Epithelial cell of proximal tubule (primary cell): ENCODE data around the gene OR5D14. TPM values are rescaled to one million over a fixed set of nuclear protein-coding genes. Genes with fewer than 3 reads are reported as not detected.

Source experiments
- DNase-seq: peaks from one replicate; pipeline ENCODE4 v3.0.0-alpha.2; 2011; ENCODE audit warnings: low read depth
- H3K4me3 ChIP-seq: 2 replicates; pipeline ENCODE4 v1.5.1; 2011; ENCODE audit warnings: low read depth, mild to moderate bottlenecking, low read length
- total RNA-seq: library from RNA; depleted of rRNA; stranded (reverse); fragments of >200 nt; gene quantifications from 2 replicates; pipeline ENCODE4 v1.2.3, GENCODE V29; 2015
- TF ChIP-seq, protein P1 (sequence below): conservative IDR thresholded peaks from 2 replicates; pipeline ENCODE4 v1.5.1; 2012; ENCODE audit warnings: low read depth, mild to moderate bottlenecking, low read length

Gene OR5D14
- total RNA-seq = not detected in 2 replicates

DNA sequence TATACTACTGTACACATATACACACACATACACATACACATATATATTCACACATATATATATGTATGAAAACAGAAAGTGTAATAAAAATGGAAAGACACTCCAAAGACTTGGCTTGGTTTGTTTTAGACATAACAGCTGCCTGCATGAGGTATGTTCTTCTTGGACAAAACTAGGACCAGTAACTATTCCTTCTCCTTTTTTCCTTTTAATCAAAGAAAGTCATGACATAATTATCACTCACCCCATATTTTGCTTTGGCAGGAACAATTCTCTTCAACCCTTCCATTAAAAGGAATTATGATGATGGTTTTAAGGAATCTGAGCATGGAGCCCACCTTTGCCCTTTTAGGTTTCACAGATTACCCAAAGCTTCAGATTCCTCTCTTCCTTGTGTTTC is at the start of gene OR5D14:
Gene OR5D14 (plus strand): TSS at position 301 of the 400 bp plus-strand sequence. CDS start 0 bp downstream, at position 301.
- DNase-seq = no peak
- no peak within 1 kb of the TSS for H3K4me3 ChIP-seq
- TF ChIP-seq, protein P1, sequence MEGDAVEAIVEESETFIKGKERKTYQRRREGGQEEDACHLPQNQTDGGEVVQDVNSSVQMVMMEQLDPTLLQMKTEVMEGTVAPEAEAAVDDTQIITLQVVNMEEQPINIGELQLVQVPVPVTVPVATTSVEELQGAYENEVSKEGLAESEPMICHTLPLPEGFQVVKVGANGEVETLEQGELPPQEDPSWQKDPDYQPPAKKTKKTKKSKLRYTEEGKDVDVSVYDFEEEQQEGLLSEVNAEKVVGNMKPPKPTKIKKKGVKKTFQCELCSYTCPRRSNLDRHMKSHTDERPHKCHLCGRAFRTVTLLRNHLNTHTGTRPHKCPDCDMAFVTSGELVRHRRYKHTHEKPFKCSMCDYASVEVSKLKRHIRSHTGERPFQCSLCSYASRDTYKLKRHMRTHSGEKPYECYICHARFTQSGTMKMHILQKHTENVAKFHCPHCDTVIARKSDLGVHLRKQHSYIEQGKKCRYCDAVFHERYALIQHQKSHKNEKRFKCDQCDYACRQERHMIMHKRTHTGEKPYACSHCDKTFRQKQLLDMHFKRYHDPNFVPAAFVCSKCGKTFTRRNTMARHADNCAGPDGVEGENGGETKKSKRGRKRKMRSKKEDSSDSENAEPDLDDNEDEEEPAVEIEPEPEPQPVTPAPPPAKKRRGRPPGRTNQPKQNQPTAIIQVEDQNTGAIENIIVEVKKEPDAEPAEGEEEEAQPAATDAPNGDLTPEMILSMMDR = no peak

DNA sequence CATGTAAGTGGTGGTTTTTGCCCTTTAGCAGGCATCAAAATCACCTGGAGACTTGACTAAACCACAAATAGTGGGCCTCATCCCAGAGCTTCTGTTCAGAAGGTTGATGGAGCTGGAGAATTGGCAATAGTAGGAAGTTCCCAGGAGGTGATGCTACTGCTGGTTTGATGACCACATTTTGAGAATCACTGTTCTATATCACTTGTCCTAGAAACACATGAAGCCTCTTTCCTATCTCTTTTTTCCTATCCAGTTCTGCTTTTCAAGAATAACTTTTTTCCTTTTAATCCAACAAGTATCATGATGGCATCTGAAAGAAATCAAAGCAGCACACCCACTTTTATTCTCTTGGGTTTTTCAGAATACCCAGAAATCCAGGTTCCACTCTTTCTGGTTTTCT is 22.2 kb upstream of the OR5D14 start, which contains the start of gene OR5D13:
Gene OR5D13 (plus strand): TSS at position 301 of the 400 bp plus-strand sequence. CDS start 0 bp downstream, at position 301.
- H3K4me3 ChIP-seq = no peak within 1 kb of the TSS
- no peak for DNase-seq
- TF ChIP-seq, protein P1 = no peak

DNA sequence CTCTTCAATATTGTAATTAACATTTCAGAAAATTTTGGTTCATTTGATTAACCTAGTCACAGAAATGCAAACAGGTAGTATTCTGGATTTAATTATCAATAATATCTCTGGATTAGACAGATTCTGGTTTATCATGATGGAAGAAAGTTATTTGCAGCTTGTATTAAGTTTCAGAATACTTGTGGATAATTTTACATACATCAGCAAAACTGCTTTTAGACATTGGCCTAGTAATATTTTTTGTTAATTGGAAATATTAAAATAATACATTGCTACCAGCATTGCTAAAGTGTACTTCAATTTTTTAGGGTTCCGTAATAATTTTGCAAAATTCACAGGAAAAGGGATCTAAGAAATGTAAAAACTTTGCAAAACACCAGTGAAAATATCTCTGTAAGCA is 3.8 kb upstream of the OR5D14 start:
- no peak overlapping the region for H3K4me3 ChIP-seq
- TF ChIP-seq, protein P1 = no peak
- no peak for DNase-seq

DNA sequence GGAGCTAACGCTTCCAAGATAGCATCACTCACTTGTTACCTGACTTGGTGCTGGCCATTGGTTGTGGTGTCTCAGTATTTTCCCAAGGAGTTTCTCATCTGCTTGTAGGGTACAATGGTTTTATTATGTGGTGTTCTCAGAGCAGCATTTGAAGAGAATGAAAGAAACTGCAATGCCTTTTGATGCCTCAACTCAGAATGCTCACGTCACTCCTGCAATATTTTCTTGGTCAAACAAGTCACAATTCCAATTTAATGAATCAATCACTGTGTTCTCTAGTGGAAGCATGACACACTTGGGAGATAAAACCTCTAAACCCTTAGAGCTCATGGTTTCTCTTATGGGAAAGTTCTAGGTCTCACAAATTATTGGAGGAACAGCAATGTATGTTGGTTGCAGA is 2.0 kb upstream of the OR5D14 start:
- no peak overlapping the region for H3K4me3 ChIP-seq
- no peak for DNase-seq
- TF ChIP-seq, protein P1 = no peak

DNA sequence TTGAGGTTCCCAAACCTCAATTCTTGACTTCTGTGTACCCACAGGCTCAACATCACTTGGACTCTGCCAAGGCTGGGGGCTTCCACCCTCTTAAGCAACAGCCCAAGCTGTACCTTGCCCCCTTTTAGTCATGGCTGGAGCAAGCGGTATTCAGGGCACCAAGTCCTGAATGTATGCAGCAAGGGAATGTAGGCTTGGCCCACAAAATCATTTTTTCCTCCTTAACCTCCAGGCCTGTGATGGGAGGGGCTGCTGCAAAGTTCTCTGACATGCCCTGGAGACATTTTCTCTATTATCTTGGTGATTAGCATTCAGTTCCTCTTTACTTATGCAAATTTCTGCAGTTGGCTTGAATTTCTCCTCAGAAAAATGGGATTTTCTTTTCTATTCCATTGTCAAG is 10.9 kb downstream of the OR5D14 start:
- TF ChIP-seq, protein P1 = no peak
- no peak overlapping the region for H3K4me3 ChIP-seq
- no peak for DNase-seq

DNA sequence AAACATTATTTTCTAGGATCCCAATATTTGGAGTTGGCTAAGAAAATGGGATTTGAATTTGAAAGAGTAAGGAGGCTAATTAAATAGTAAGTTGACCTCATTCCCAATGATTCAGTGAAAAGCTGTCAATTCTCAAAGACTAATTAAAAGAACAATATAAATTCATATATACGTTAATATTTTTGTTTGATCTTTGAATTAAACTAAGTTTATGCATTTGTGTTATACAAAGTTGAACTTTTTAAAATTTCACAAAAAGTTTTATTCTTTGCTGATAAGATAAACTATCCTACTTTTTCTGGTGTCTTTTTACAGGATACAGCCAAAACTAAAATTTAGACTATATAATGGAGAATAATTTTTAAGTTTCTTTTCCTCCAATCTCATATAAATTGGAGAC is 15.7 kb downstream of the OR5D14 start, which contains the start of gene OR5L1:
Gene OR5L1 (plus strand): TSS at position 301 of the 400 bp plus-strand sequence. CDS start 100 bp downstream, outside the sequence.
- TF ChIP-seq, protein P1 = no peak
- no peak within 1 kb of the TSS for H3K4me3 ChIP-seq
- DNase-seq = no peak

DNA sequence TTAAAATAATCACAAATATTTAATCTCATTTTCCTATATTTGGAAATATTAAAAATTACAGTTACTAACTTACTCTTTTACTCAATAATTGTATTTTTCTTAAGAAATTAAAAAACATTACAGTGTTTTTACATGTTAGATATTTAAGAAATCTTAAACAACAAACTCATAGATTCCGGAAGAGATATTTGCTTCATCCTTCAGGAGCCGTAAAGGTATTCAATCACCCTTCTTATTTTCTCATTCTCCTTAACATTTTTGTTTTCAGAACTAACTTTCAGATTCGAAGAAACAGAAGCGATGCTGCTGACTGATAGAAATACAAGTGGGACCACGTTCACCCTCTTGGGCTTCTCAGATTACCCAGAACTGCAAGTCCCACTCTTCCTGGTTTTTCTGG is 24.0 kb downstream of the OR5D14 start, which contains the start of gene OR5D18:
Gene OR5D18 (plus strand): TSS at position 301 of the 400 bp plus-strand sequence. CDS start 0 bp downstream, at position 301.
- no peak within 1 kb of the TSS for H3K4me3 ChIP-seq
- TF ChIP-seq, protein P1 = no peak
- no peak for DNase-seq
